ENCODE measurements around the gene SOX2.

GRCh38 chr3:181710345-181711291 is 1.1 kb upstream of the SOX2 start:
- TF ChIP-seq EZH2 (IDR thresholded peaks at IDR 0.05; ENCODE audit: borderline replicate concordance, insufficient read depth, low read depth, low read length, poor library complexity, severe bottlenecking), result peak; percentile 36
- no peak for TF ChIP-seq CTCF (IDR thresholded peaks at IDR 0.05)

Measured in B cell (primary cell).